Panc1 (cell line): ENCODE measurements around the gene OGFOD3. TPM values are rescaled to one million over a fixed set of nuclear protein-coding genes. Genes with fewer than 3 reads are reported as not detected.
A peak's percentile ranks its signal among the peaks of the same experiment; 100 is the strongest.

Experiments
- ATAC-seq: fragments of 200-7000 bp; cut with Tn5 transposase; 2 replicates; pipeline ENCODE4 v1.9.1; 2020; ENCODE audit warnings: mild to moderate bottlenecking, moderate library complexity
- BruUV-seq: library from RNA; stranded (reverse); fragments of 400-500 nt; replicated peaks from 2 replicates; lab custom pipeline; 2021; lab: Mats Ljungman, UMichigan
- CTCF ChIA-PET: fragments of 300-600 bp; sonication (Branson Sonifier 250); formaldehyde crosslinking; loops from one replicate; lab custom pipeline; 2022; ENCODE audit warnings: antibody characterized with exemption; lab: Charles Lee
- POLR2A ChIA-PET: fragments of 300-600 bp; sonication (Branson Sonifier 250); formaldehyde crosslinking; loops from one replicate; lab custom pipeline; 2022; ENCODE audit warnings: antibody characterized with exemption; lab: Charles Lee
- DNase-seq: peaks from one replicate; pipeline ENCODE4 v3.0.0-alpha.2; 2010; ENCODE audit warnings: low read depth, low spot score
- H3K27ac ChIP-seq: 2 replicates; pipeline ENCODE4 v1.5.1; 2011; ENCODE audit warnings: mild to moderate bottlenecking, low read length, inconsistent platforms
- H3K27me3 ChIP-seq: fragments of 200-500 bp; sonication (Bioruptor generic); 2 replicates; pipeline ENCODE4 v1.6.0; 2014; ENCODE audit warnings: low read length, inconsistent platforms; ENCODE audit not compliant: control insufficient read depth, insufficient read depth
- H3K36me3 ChIP-seq: fragments of 200-500 bp; sonication (Bioruptor generic); 2 replicates; pipeline ENCODE4 v1.5.1; 2014; ENCODE audit warnings: inconsistent platforms, mild to moderate bottlenecking, low read length, moderate library complexity; ENCODE audit not compliant: control insufficient read depth, insufficient read depth
- H3K4me1 ChIP-seq: 2 replicates; pipeline ENCODE4 v1.5.1; 2011; ENCODE audit warnings: inconsistent platforms, mild to moderate bottlenecking, low read length, moderate library complexity; ENCODE audit not compliant: control insufficient read depth, insufficient read depth
- H3K4me3 ChIP-seq, 2 experiments: 2 replicates each; pipeline ENCODE4 v1.5.1; 2011 to 2012; ENCODE audit warnings: low read depth in 2 of 2, low read length in 2 of 2, mild to moderate bottlenecking in 2 of 2, inconsistent platforms in 1 of 2, moderate library complexity in 1 of 2
- H3K9me3 ChIP-seq: fragments of 200-500 bp; sonication (Bioruptor generic); 2 replicates; pipeline ENCODE4 v1.5.1; 2014; ENCODE audit warnings: low read depth, mild to moderate bottlenecking, inconsistent platforms, low read length, moderate library complexity; ENCODE audit not compliant: control insufficient read depth, insufficient read depth
- POLR2AphosphoS5 ChIP-seq: IDR thresholded peaks from 2 replicates; pipeline ENCODE4 v1.6.1; 2012; ENCODE audit warnings: mild to moderate bottlenecking, low read depth, low read length, moderate library complexity
- SIN3A ChIP-seq: IDR thresholded peaks from 2 replicates; pipeline ENCODE4 v1.6.1; 2012; ENCODE audit warnings: low read depth, mild to moderate bottlenecking, low read length, moderate library complexity, borderline replicate concordance; ENCODE audit not compliant: insufficient read depth
- TCF7L2 ChIP-seq: IDR thresholded peaks from 2 replicates; pipeline ENCODE4 v1.6.1; 2011; ENCODE audit warnings: mild to moderate bottlenecking, low read depth, low read length, inconsistent platforms
- in situ Hi-C: cut with HindIII; loops from 2 replicates; pipeline ENCODE4 v1.10.0; 2016; ENCODE audit warnings: low sequenced_read_pairs, low pct_unique_long_range_greater_than_20kb
- intact Hi-C: fragments of 100-400 bp; cut with micrococcal nuclease; formaldehyde crosslinking; loops from one replicate; pipeline ENCODE4 v1.10.0; 2022; ENCODE audit not compliant: unreplicated experiment
- total RNA-seq: library from RNA; stranded (reverse); gene quantifications from one replicate; pipeline ENCODE4 v1.2.1, GENCODE V29; 2021; ENCODE audit not compliant: unreplicated experiment
- TF ChIP-seq, protein P1 (sequence below), 2 experiments: IDR thresholded peaks; 2 replicates each; pipeline ENCODE4 v1.6.1; 2011 to 2012; ENCODE audit warnings: low read depth in 2 of 2, control low read depth in 1 of 2, low read length in 1 of 2, mild to moderate bottlenecking in 1 of 2, moderate library complexity in 1 of 2; ENCODE audit not compliant: insufficient read depth in 1 of 2
- TF ChIP-seq, protein P2 (sequence below): fragments of 450-650 bp; IDR thresholded peaks from 2 replicates; pipeline ENCODE4 v1.5.1; 2017; ENCODE audit warnings: mild to moderate bottlenecking

OGFOD3 gene
- total RNA-seq, 1 experiment from 2014 or later = 53.9 TPM

DNA sequence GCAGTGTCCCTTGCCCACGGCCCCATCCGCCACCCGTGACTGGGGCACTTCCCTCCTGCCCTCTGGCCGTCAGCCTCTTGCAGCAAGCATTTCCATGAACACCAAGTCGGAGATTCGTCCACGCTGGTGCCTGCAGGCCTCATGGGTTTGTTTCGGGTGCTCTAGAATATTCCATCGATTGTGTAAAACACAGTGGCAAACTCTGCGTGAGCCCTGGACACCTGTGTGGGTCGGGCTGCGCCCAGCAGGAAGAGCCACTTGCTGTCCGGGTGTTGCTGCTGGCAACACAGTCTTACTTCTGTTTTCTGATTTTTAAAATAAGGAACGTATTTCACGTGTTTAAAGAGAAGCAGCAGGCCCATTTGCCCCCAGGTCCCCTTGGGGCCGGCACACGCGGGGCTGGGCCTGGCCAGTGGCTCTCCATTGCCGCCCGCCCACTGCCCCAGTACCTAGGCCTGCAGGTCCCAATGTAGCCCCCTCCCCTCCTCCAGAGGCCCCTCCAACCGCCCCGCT, 22.1 kb upstream of the OGFOD3 start:
- Histone ChIP-seq H3K36me3 (no peaks in the 10 kb centered on the region), H3K4me3 (no peak overlapping the region), H3K27ac (no peak overlapping the region), H3K27me3 (no peaks in the 10 kb centered on the region), H3K9me3 (no peaks in the 10 kb centered on the region), H3K4me1 (peaks cover 7% of the 10 kb centered on the region; the same call in 1 of the 2 replicates)
- no TSS peak for BruUV-seq
- in situ Hi-C loops = no loop called here
- intact Hi-C loops = no loop called here
- CTCF ChIA-PET = no interaction called here
- DNase-seq = no peak
- no peak for TF ChIP-seq SIN3A
- no peak; the same call in none of the 2 replicates for TF ChIP-seq POLR2AphosphoS5
- TF ChIP-seq, protein P1, sequence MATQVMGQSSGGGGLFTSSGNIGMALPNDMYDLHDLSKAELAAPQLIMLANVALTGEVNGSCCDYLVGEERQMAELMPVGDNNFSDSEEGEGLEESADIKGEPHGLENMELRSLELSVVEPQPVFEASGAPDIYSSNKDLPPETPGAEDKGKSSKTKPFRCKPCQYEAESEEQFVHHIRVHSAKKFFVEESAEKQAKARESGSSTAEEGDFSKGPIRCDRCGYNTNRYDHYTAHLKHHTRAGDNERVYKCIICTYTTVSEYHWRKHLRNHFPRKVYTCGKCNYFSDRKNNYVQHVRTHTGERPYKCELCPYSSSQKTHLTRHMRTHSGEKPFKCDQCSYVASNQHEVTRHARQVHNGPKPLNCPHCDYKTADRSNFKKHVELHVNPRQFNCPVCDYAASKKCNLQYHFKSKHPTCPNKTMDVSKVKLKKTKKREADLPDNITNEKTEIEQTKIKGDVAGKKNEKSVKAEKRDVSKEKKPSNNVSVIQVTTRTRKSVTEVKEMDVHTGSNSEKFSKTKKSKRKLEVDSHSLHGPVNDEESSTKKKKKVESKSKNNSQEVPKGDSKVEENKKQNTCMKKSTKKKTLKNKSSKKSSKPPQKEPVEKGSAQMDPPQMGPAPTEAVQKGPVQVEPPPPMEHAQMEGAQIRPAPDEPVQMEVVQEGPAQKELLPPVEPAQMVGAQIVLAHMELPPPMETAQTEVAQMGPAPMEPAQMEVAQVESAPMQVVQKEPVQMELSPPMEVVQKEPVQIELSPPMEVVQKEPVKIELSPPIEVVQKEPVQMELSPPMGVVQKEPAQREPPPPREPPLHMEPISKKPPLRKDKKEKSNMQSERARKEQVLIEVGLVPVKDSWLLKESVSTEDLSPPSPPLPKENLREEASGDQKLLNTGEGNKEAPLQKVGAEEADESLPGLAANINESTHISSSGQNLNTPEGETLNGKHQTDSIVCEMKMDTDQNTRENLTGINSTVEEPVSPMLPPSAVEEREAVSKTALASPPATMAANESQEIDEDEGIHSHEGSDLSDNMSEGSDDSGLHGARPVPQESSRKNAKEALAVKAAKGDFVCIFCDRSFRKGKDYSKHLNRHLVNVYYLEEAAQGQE (IDR thresholded peaks at IDR 0.05; ENCODE audit: insufficient read depth in 1 of 2, low read depth in 2 of 2, low read length in 1 of 2) = no peak
- TF ChIP-seq, protein P2, sequence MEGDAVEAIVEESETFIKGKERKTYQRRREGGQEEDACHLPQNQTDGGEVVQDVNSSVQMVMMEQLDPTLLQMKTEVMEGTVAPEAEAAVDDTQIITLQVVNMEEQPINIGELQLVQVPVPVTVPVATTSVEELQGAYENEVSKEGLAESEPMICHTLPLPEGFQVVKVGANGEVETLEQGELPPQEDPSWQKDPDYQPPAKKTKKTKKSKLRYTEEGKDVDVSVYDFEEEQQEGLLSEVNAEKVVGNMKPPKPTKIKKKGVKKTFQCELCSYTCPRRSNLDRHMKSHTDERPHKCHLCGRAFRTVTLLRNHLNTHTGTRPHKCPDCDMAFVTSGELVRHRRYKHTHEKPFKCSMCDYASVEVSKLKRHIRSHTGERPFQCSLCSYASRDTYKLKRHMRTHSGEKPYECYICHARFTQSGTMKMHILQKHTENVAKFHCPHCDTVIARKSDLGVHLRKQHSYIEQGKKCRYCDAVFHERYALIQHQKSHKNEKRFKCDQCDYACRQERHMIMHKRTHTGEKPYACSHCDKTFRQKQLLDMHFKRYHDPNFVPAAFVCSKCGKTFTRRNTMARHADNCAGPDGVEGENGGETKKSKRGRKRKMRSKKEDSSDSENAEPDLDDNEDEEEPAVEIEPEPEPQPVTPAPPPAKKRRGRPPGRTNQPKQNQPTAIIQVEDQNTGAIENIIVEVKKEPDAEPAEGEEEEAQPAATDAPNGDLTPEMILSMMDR = no peak
- no peak for TF ChIP-seq TCF7L2
- ATAC-seq = no peak
- POLR2A ChIA-PET = no interaction called here

DNA sequence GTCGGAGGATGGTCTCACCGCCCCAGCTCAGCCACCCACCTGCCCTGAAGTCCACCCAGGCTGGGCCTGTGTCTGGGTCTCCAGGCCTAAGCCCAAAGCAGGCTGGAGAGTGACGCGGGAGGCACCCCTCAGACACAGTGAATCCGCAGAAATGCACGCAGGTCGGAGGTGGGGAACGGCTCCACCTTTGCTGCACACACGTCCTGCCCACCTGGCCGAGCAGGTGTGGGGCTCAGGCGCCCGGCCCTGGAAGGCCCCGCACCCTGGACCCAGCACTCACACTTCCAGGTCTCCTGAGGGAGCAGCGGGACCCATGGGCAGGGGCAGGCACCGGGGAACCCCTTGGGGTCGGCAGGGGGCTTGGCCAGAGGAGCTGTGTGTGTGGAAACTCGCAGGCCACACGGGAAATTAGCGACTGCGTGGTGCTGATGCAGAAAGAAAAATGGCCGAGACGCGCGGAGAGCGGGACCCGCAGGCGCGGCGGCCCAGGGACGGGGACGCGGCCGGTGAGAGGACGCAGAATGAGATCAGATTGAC, 21.5 kb upstream of the OGFOD3 start:
- Histone ChIP-seq H3K4me3 (no peak overlapping the region), H3K36me3 (no peaks in the 10 kb centered on the region), H3K27ac (no peak overlapping the region), H3K4me1 (peaks cover 5% of the 10 kb centered on the region; the same call in 1 of the 2 replicates), H3K27me3 (no peaks in the 10 kb centered on the region), H3K9me3 (no peaks in the 10 kb centered on the region)
- CTCF ChIA-PET = no interaction called here
- in situ Hi-C loops = no loop called here
- intact Hi-C loops = no loop called here
- DNase-seq = no peak
- no TSS peak for BruUV-seq
- TF ChIP-seq, protein P2 = no peak
- TF ChIP-seq SIN3A (no peak), POLR2AphosphoS5 (0 out of 2 replicates have a peak, but pooled peaks have one; percentile 3)
- TF ChIP-seq, protein P1 (IDR thresholded peaks at IDR 0.05; ENCODE audit: insufficient read depth in 1 of 2, low read depth in 2 of 2, low read length in 1 of 2) = no peak
- POLR2A ChIA-PET = no interaction called here
- no peak for ATAC-seq
